ENCODE measurements around the gene SH3BP5.
"Not testable (repeated sequence)": the region's sequence is repeated elsewhere in the genome, so short reads cannot be mapped to it uniquely, and the experiment has no call there.

The SH3BP5 gene, protein sequence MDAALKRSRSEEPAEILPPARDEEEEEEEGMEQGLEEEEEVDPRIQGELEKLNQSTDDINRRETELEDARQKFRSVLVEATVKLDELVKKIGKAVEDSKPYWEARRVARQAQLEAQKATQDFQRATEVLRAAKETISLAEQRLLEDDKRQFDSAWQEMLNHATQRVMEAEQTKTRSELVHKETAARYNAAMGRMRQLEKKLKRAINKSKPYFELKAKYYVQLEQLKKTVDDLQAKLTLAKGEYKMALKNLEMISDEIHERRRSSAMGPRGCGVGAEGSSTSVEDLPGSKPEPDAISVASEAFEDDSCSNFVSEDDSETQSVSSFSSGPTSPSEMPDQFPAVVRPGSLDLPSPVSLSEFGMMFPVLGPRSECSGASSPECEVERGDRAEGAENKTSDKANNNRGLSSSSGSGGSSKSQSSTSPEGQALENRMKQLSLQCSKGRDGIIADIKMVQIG

GRCh38 chr3:15332405-15333098, at the start of gene SH3BP5:
Gene SH3BP5 (minus strand): TSS chr3:15332586. CDS start chr3:15332408, 178 bp downstream.
- peak; percentile 36 for DNase-seq (ENCODE audit: low read depth)

DNA sequence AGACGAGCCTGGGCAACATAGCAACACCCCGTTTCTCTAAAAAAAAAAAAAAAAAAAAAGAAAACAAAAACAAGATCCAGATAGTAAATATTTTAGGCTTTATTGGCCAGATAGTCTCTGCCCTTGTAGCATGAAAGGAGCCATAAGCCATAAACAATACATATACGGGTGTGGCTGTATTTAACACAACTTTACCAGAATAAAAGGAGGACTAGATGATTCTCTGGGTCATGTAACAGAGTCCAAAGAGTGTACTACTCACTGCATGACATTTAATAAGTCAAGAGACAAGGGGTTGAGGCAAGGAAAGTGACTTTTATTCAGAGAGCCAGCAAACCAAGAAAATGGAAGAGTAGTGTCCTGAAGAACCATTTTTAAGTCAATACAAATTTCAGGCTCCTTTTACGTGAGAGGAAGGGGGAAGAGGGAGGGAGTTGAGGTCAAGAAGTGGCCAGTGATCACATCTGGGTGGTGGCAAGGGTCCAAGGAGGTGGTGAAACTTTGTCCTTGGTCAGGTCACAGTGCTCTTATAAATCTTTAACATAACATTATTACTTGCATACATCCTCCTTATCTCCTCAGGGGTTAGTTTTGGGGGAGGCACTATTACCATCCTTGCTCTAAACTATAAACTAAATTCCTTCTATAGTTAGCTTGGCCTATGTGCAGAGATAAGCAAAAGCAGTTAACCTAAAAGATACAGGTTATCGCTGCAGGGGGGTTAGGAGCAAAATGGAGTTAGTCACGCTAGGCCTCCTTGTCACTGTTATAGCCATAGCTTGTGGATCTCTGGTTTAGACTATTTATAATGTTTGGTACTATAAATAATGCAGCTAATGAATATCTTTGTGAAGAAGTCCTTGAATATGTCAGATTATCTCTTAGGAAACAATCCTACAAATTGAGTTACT, 48.8 kb upstream of the SH3BP5 start:
- no peak for DNase-seq (ENCODE audit: low read depth)

GRCh38 chr3:15377961-15378791, 45.8 kb upstream of the SH3BP5 start:
- DNase-seq (ENCODE audit: low read depth): peak; percentile 90

- no peak for DNase-seq (ENCODE audit: low read depth)
These were observed 43.1 kb upstream of the SH3BP5 start for GRCh38 chr3:15375461-15376000.

GRCh38 chr3:15372918-15373317, 40.5 kb upstream of the SH3BP5 start:
- DNase-seq (ENCODE audit: low read depth): no peak

DNA sequence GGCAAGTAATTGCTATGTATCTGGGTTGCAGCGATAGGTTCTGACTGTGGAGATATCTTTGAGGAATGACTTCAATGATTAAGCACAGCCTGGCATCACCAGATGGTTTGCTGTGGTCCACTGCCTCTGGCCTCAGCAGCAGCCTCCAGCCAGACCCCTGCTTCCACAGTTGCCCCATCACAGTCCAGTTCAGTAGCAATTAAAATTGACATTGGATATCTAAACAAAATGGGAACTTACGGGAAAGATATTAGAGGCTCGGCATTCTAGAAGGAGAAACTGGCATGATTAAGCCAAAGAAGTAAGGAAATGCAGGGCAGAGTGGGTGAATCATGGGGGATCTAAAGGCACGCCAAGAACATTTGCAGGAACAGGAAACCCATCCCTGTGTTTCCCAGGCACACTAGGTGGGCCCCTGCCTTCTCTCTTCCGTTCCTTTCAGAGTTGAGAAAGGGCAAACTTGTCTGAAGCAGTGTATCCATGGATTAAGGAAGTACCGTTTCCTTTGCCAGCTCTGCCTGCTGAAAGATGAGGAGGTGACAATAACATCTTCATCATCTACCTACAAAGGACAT, 36.3 kb upstream of the SH3BP5 start:
- no peak for DNase-seq (ENCODE audit: low read depth)

DNA sequence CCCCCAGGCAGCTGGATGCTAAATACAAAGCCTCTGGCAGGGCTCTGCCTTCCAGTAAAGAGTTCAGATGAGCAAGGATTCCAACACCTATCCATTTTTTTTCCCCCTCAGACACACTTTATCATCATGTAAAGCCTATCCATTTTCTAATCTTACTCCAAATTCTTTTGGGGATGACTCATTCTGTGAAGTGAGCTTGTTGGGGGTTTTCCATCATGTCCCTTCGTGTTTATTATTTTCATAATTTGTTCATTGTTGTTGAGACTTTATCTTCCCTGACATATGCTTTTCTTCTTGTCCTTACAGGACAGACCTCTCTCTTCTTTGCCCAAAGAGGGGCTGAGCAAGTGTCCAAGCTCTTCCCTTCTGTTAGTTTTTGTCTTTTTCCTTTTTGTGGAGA, 34.7 kb upstream of the SH3BP5 start:
- peak; percentile 64 for DNase-seq (ENCODE audit: low read depth)

GRCh38 chr3:15364078-15364477, 31.7 kb upstream of the SH3BP5 start:
- DNase-seq (ENCODE audit: low read depth): peak; percentile 16

DNA sequence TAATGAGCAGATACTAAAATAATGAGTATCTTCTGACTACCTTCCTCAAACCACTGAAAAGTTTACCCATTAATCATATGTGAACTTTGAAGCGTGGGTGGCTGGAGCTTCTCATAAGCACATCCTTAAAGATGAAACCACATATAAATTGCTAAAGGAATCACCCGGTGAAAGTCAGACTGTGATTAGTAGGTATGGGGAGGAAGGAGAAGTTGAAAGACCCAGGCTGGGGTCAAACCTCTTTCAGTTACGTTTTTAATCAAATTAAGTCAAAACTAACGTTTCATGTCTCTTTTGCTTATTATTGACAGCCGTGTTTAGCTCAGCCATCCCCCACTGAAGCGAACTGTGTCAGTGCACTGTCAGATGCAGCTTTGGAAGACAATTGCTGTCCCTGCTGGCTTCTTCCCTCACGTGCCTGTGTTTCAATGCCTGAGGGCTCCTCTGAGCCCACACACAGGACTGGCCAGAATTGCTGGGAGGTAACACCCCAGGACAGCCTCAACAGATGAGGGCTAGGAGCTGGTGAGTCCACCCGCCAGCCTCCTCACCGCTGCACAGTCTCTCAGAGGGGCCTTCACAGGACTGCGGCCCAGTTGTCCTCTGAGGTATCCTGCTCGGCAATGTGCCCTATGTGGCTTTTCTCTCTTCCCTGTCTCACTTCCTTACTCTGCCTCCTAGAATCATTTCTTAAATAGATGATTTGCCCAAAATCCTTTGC, 29.3 kb upstream of the SH3BP5 start:
- peak; percentile 66 for DNase-seq (ENCODE audit: low read depth)

DNA sequence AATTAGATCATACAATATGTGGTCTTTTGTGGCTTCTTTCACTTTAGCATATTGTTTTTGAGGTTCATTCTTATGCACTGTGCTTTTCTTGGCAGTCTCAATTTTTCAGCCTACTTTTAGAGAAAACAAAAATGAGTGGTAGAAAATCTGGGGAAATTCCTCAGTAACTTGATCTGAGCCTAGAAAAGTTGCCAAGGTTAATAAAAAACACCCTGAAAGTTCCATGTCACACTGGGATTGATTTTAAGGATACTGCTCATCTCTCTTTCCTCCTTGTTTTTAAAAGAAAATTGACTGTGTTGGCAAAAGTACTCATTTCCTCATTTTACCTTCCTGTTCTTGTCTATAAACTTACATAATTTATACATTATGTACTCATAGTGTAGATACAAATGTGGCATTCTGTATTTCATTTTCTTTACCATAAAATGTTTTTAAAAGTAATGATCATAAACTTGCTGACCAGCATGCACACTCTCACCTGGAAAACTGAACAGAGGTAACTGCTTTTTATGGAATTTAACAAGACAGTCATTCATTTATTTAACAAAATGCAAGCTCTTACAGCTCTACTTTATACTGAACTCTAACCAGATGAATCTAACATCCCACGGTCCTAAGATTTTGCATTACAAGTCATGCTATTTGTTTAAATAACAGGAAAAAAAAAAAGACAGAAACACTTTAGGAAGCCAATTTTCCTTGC, 28.6 kb upstream of the SH3BP5 start:
- no peak for DNase-seq (ENCODE audit: low read depth)

DNA sequence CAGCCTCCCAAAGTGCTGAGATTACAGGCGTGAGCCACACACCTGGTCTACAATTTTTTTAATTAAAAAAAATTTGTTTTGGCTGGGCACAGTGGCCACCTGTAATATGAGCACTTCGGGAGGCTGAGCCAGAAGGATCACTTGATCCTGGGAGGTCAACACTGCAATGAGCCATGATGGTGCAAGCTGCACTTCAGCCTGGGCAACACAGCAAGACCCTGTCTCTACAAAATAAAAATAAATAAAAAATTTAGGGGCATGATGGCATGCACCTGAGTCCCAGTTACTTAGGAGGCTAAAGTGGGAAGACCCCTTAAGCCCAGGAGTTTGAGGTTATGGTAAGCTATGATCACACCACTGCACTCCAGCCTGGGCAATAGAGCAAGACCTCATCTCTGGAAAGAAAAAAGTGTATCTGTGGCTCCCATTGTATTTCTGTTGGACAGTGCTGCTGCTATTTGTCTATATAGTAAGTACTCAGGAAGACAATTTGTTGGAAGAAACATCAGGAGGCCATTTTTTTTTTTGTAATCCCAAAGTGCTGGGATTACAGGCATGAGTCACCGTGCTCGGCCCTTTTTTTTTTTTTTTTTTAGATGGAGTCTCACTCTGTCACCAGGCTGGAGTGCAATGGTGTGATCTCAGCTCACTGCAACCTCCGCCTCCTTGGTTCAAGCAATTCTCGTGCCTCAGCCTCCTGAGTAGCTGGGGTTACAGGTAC, 27.5 kb upstream of the SH3BP5 start:
- no peak for DNase-seq (ENCODE audit: low read depth)

DNA sequence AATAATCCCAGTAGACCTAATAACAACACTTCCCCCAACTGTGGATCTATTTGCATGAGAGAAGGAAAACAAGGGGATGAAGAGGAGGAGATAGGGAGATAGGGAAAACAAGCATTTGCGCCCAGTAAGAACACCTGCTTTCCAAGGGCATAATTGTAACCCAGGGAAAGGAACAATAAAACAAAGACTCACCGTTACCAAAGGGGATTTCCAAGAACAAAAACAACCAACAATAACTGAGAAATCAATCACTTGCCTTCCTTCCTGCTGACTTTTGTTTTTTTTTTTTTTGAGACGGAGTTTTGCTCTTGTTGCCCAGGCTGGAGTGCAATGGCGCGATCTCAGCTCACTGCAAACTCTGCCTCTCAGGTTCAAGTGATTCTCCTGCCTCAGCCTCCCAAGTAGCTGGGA, 24.3 kb upstream of the SH3BP5 start:
- not testable (repeated sequence) for DNase-seq (ENCODE audit: low read depth)

GRCh38 chr3:15356176-15356575, 23.8 kb upstream of the SH3BP5 start:
- peak; percentile 68 for DNase-seq (ENCODE audit: low read depth)

DNA sequence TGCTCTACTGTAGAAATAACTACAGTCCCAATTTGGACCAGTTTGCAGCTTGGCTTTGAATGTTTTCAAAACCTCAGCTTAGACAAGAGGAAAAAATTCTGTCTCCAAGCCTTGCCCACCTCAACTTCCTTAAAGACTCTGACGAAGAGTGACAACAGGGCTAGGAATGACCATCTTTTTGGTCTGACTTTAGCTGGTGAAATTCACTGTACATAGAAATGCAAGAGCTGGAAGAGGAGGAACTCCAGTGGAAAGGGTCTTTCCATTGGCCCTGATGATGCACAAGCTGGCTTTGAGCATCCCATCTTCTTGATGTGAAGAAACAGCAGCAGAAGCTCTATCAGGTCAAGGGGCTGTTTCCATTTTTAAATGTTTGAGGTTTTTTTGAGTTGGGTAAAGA, 22.7 kb upstream of the SH3BP5 start:
- DNase-seq (ENCODE audit: low read depth): no peak

DNA sequence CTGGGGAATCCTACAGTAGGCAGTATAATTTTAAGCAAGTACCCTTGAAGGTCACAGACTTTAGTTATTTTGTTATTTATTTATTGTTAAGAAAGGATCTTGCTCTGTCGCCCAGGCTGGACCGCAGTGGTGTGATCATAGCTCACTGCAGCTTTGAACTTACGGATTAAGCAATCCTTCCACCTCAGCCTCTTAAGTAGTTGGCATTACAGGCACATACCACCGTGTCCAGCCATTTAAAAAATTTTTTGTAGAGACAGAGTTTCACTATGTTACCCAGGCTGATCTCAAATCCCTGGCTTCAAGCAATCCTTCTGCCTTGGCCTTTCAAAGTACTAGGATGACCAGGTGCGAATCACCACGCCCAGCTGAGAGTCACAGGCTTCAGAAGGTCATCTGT, 22.1 kb upstream of the SH3BP5 start:
- no peak for DNase-seq (ENCODE audit: low read depth)

DNA sequence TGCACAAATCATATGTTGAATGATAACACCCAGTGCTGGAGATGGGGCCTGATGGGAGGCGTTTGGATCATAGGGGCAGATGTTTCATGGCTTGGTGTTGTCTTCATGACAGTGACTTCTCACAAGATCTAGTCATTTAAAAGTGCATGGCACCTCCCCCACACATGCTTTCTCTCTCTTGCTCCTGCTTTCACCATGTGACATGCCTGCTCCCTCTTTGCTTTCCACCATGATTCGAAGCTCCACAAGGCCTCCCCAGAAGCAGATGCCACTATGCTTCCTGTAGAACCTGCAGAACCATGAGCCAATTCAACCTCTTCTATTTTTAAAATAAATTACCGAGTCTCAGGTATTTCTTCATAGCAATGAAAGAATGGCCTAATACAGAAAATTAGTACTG, 17.8 kb upstream of the SH3BP5 start:
- DNase-seq (ENCODE audit: low read depth): no peak

DNA sequence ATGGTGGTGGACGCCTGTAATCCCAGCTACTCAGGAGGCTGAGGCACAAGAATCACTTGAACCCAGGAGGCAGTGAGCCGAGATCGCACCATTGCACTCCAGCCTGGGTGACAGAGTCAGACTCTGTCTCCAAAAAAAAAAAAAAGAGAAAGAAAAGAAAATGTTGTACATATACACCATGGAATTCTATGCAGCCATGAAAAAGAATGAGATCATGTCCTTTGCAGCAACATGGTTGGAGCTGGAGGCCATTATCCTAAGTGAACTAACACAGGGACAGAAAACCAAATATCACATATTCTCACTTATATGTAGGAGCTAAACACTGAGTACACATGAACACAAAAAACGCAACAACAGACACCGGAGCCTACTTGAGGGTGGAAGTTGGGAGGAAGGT, 17.1 kb upstream of the SH3BP5 start:
- not testable (repeated sequence) for DNase-seq (ENCODE audit: low read depth)

DNA sequence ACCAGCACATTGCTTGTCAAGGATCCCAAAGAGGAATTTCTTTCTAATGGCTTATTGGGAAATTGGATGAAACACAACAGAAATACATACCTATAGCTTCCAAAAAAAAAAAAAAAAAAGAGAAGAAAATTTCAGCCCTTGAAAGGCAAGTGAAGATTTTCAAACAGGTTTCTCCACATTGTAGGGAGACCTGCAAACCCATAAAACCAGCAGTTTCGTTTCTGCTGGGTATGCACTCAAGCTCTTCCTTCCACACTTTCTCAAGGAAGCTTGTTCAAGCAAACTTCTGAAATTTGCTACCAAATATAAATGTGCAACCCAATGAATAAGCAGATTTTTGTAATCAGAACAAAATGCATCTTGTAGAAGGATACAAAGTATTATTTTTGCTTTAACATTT, 15.9 kb upstream of the SH3BP5 start:
- DNase-seq (ENCODE audit: low read depth): no peak

DNA sequence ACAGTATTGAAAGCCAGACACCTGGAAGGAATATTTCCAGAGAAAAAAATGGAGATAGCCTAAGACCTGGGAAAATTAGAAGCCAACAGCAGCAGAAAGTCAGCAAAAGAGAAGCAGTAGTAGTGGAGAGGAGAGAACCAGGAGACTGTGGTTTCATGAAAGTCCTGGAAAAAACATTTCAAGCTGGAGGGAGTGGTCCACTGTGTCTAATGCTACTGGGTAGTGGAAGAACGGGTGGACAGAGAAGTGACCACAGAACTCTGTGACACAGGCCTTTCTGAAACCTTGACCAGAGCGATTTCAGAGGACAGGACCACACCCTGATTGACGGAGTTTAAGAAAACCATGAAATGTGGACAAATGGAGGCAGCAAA, 15.3 kb upstream of the SH3BP5 start:
- no peak for DNase-seq (ENCODE audit: low read depth)
